Lower leg skin (tissue), 4 donors: ENCODE measurements around the gene TLK2. TPM values are rescaled to one million over a fixed set of nuclear protein-coding genes. Genes with fewer than 3 reads are reported as not detected.

Experiments
- DNase-seq, 2 donors: peaks; one replicate each; pipeline ENCODE4 v3.0.0-alpha.2; 2019; ENCODE audit warnings: low spot score in 2 of 2
- H3K4me3 ChIP-seq: fragments of 200-600 bp; sonication (generic); 2 replicates; pipeline ENCODE4 v1.5.1; 2017; ENCODE audit warnings: mild to moderate bottlenecking, low read depth; ENCODE audit not compliant: poor library complexity, severe bottlenecking
- POLR2A ChIP-seq, 2 donors: fragments of 450-650 bp; IDR thresholded peaks; one replicate each; pipeline ENCODE4 v1.6.1; 2016 to 2017; ENCODE audit warnings: antibody characterized with exemption in 2 of 2, mild to moderate bottlenecking in 1 of 2, moderate library complexity in 1 of 2
- WGBS, 2 donors: methylation state at CpG; one replicate each; pipeline ENCODE4 v1.1.5; 2018; 5-methylcytosine and 5-hydroxymethylcytosine counted together
- intact Hi-C: fragments of 100-400 bp; cut with DNase I; formaldehyde crosslinking; loops from one replicate; pipeline ENCODE4 v1.15.0; 2023; ENCODE audit warnings: low total_unique reads
- total RNA-seq, 4 donors: library from RNA; depleted of rRNA; stranded (reverse); fragments of >200 nt; gene quantifications; one replicate each; pipeline ENCODE4 v1.1.0, GENCODE V29; 2016
- TF ChIP-seq, protein P1 (sequence below), 3 donors: fragments of 450-650 bp; IDR thresholded peaks; one replicate each; pipeline ENCODE4 v1.5.1; 2016; ENCODE audit warnings: antibody characterized with exemption in 3 of 3, mild to moderate bottlenecking in 3 of 3, moderate library complexity in 2 of 3

Gene TLK2
- total RNA-seq, 4 donors from 2014 or later = 28.2 to 40.2 (median 36.0) TPM

- TF ChIP-seq, protein P1, sequence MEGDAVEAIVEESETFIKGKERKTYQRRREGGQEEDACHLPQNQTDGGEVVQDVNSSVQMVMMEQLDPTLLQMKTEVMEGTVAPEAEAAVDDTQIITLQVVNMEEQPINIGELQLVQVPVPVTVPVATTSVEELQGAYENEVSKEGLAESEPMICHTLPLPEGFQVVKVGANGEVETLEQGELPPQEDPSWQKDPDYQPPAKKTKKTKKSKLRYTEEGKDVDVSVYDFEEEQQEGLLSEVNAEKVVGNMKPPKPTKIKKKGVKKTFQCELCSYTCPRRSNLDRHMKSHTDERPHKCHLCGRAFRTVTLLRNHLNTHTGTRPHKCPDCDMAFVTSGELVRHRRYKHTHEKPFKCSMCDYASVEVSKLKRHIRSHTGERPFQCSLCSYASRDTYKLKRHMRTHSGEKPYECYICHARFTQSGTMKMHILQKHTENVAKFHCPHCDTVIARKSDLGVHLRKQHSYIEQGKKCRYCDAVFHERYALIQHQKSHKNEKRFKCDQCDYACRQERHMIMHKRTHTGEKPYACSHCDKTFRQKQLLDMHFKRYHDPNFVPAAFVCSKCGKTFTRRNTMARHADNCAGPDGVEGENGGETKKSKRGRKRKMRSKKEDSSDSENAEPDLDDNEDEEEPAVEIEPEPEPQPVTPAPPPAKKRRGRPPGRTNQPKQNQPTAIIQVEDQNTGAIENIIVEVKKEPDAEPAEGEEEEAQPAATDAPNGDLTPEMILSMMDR (IDR thresholded peaks at IDR 0.05) = no peak
- TF ChIP-seq POLR2A (IDR thresholded peaks at IDR 0.05) = no peak
- WGBS, 2 donors = 90 to 91% methylated on average over 21 to 23 of the region's 23 CpGs
- no peak overlapping the region for H3K4me3 ChIP-seq
- intact Hi-C loops = no loop called here
- DNase-seq = no peak
Measured at GRCh38 chr17:62631086-62631935, 152.7 kb downstream of the TLK2 start.

DNA sequence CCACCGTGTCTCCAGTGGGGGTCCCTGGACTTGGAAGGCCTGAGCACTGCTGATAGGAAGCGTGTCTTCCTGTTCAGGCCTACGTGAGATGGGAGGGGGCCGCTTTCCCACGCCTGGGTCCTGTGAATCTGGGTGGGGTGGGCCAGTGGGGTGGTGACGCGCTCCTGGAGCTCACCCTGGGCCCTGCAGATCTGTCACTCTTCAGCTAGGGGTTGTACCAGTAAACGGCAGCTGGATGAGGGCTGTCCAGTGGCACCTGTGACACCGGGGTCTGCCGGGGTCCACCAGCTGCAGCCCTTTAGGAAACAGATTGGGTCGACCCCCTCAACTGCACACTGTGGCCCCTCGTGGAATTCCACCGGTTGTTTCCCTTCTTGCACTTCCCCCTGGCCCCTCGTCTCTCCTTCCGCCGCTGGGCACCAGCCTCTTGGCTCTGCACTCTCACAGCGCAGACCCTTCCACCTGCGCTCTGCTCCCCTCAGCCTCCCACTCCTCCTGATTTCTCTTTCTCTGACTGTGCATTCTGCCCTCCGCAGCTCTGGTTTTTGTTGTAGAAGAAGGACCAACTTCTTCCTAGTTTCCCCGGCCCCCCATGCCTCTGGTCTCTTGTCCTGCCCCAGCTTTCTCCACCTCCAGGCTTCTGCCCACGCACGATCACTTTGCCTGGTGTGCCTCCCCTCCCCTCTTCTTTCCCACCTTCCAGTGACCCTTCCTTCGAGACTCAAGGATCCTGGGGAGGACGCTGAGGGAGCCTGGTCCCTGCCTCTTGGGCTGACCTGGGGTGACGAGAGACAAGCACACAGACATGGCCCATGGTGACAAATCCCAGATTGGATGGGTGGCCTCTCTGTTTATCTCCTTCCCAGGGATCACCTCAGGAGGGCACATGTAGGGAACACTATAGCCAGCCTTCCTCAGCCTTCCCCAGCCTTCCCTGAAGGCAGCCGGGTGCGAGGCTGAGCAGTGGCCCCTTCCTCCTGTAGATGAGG lies 153.6 kb downstream of the TLK2 start:
- 79 to 84% methylated on average over 24 to 27 of the region's 27 CpGs for WGBS, 2 donors
- H3K4me3 ChIP-seq = no peak overlapping the region
- DNase-seq = no peak
- TF ChIP-seq, protein P1 (IDR thresholded peaks at IDR 0.05) = no peak
- no peak for TF ChIP-seq POLR2A (IDR thresholded peaks at IDR 0.05)
- intact Hi-C loops = no loop called here

GRCh38 chr17:62637809-62638208 lies 159.2 kb downstream of the TLK2 start:
- intact Hi-C loops = no loop called here
- no peak for DNase-seq
- WGBS, 2 donors = 69 to 80% methylated on average over 9 of the region's 9 CpGs
- TF ChIP-seq POLR2A (IDR thresholded peaks at IDR 0.05) = no peak
- TF ChIP-seq, protein P1 (IDR thresholded peaks at IDR 0.05) = no peak
- no peak overlapping the region for H3K4me3 ChIP-seq

DNA sequence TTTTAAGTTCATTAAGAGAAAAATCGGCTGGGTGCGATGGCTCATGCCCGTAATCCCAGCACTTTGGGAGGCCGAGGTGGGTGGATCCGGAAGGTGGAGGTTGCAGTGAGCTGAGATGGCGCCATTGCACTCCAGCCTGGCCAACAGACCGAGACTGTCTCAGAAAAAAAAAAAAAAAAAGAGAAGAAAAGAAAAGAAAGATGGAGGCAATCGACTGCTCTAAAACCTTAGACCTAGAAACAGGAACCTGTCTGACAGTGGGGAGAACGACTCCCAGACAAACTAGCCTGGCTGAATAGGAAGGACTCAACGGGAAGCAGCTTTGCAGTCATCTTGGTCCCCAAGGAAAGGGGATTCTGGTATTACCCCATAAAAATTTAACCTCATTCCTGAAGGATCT lies 162.5 kb downstream of the TLK2 start:
- no peak for DNase-seq
- H3K4me3 ChIP-seq = no peak overlapping the region
- 84 to 86% methylated on average over 10 of the region's 10 CpGs for WGBS, 2 donors
- TF ChIP-seq, protein P1 (IDR thresholded peaks at IDR 0.05) = no peak
- TF ChIP-seq POLR2A (IDR thresholded peaks at IDR 0.05) = no peak
- intact Hi-C loops = no loop called here

DNA sequence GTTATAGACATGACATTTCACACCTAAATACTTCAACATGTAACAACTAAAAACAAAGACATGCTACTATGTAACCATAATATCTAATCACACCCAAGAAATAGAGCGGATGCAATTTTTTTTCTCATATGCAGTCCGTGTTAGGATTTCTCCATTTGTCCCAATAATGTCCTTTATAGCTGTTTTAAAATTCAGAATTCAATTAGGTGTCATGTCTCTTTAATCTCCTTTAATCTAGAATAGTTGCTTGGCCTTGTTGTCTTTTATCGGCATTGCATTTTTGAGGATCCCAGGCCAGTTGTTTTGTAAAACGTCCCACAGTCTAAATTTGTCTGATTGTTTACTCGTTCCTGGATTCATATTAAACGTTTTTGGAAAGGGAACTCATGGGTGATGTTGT lies 163.3 kb downstream of the TLK2 start:
- no peak for TF ChIP-seq POLR2A (IDR thresholded peaks at IDR 0.05)
- TF ChIP-seq, protein P1 (IDR thresholded peaks at IDR 0.05) = no peak
- WGBS, 2 donors = 66 to 69% methylated on average over 6 of the region's 6 CpGs
- intact Hi-C loops = no loop called here
- no peak for DNase-seq
- no peak overlapping the region for H3K4me3 ChIP-seq
